Small intestine (tissue), 7 donors: ENCODE results near the gene ASMTL. TPM values are rescaled to one million over a fixed set of nuclear protein-coding genes. Genes with fewer than 3 reads are reported as not detected.

Experiments used
- DNase-seq, 2 donors: peaks; one replicate each; pipeline versions ENCODE4 v3.0.0 to v3.0.0-alpha.2; 2013
- FAIRE-seq: peaks from 2 replicates; lab custom pipeline; 2012; peaks lifted over from hg19 to GRCh38; lab: Jason Lieb, UNC
- H3K27ac ChIP-seq, 3 donors: one replicate each; pipeline ENCODE4 v1.5.1; 2013; ENCODE audit warnings: low read length in 2 of 3, mild to moderate bottlenecking in 2 of 3, control low read depth in 1 of 3, inconsistent platforms in 1 of 3, low read depth in 1 of 3, moderate library complexity in 1 of 3
- H3K27me3 ChIP-seq, 3 donors: one replicate each; pipeline ENCODE4 v1.6.1; 2013; ENCODE audit warnings: low read length in 3 of 3, inconsistent platforms in 1 of 3; ENCODE audit not compliant: control insufficient read depth in 3 of 3, insufficient read depth in 3 of 3
- H3K36me3 ChIP-seq, 3 donors: one replicate each; pipeline ENCODE4 v1.6.1; 2013; ENCODE audit warnings: low read length in 3 of 3, inconsistent platforms in 1 of 3, low read depth in 1 of 3, mild to moderate bottlenecking in 1 of 3, moderate library complexity in 1 of 3; ENCODE audit not compliant: control insufficient read depth in 3 of 3, insufficient read depth in 2 of 3
- H3K4me1 ChIP-seq, 3 donors: one replicate each; pipeline ENCODE4 v1.6.1; 2013; ENCODE audit warnings: low read length in 2 of 3, inconsistent platforms in 1 of 3, low read depth in 1 of 3, mild to moderate bottlenecking in 1 of 3, moderate library complexity in 1 of 3; ENCODE audit not compliant: control insufficient read depth in 3 of 3, insufficient read depth in 2 of 3
- H3K4me3 ChIP-seq, 3 donors: one replicate each; pipeline ENCODE4 v1.5.1; 2013; ENCODE audit warnings: low read length in 3 of 3, control low read depth in 1 of 3, inconsistent platforms in 1 of 3, low read depth in 1 of 3, mild to moderate bottlenecking in 1 of 3, moderate library complexity in 1 of 3
- H3K9me3 ChIP-seq, 2 donors: one replicate each; pipeline ENCODE4 v1.6.1; 2013; ENCODE audit warnings: low read depth in 1 of 2, low read length in 1 of 2; ENCODE audit not compliant: control insufficient read depth in 2 of 2, insufficient read depth in 1 of 2
- WGBS, 3 donors: extraction: QIAGEN DNeasy Blood & Tissue Kit; methylation state at CpG; one replicate each; pipeline ENCODE4 v1.1.7; 2013; 5-methylcytosine and 5-hydroxymethylcytosine counted together
- polyA plus RNA-seq, 4 donors: library from polyadenylated mRNA; stranded (reverse) in 3 of 4; unstranded in 1 of 4; fragments of 200-250 nt in 3 of 4; fragments of 120-200 nt in 1 of 4; gene quantifications; one replicate each; pipeline versions ENCODE4 v1.2.1 to v1.2.3, GENCODE V29; 2013
- donor health status: healthy with polysubstance abuse.
- donor health status: control.
- donor health status: control.
- donor health status: Bipolar disorder and iron deficiency.
- donor health status: healthy.

ASMTL gene
- polyA plus RNA-seq, 4 donors = 10.1 to 24.8 (median 17.3) TPM

GRCh38 chrX:1403228-1403627 lies 49.5 kb downstream of the ASMTL start:
- no peak for DNase-seq
- Histone ChIP-seq H3K4me3 (no peak overlapping the region), H3K4me1 (no peaks in the 10 kb centered on the region), H3K27me3 (no peaks in the 10 kb centered on the region), H3K36me3 (peaks cover 9 to 47% (median 21%) of the 10 kb centered on the region in 3 donors), H3K9me3 (no peaks in the 10 kb centered on the region), H3K27ac (no peak overlapping the region)
- WGBS, 3 donors = 97 to 100% (median 99%) methylated on average over 9 to 10 of the region's 10 CpGs
- no peak for FAIRE-seq

- H3K36me3 ChIP-seq = peaks cover 9 to 51% (median 19%) of the 10 kb centered on the region in 3 donors
Measured at GRCh38 chrX:1401611-1402430, 50.9 kb downstream of the ASMTL start.

GRCh38 chrX:1400742-1401471 lies 51.8 kb downstream of the ASMTL start:
- Histone ChIP-seq H3K4me3 (no peak overlapping the region), H3K27ac (no peak overlapping the region), H3K9me3 (no peaks in the 10 kb centered on the region), H3K27me3 (no peaks in the 10 kb centered on the region), H3K4me1 (no peaks in the 10 kb centered on the region), H3K36me3 (peaks cover 9 to 56% (median 16%) of the 10 kb centered on the region in 3 donors)
- FAIRE-seq = no peak
- peak in 1 of 2 donors; percentile 52 for DNase-seq
- WGBS, 3 donors = 68 to 83% (median 74%) methylated on average over 26 to 27 of the region's 27 CpGs

More at GRCh38 chrX:1401611-1402430, 50.9 kb downstream of the ASMTL start:
- no peak overlapping the region for H3K4me3 ChIP-seq
- H3K9me3 ChIP-seq = no peaks in the 10 kb centered on the region
- no peak for FAIRE-seq
- WGBS, 3 donors = 90 to 96% (median 95%) methylated on average over 28 to 30 of the region's 30 CpGs
- H3K4me1 ChIP-seq = no peaks in the 10 kb centered on the region
- no peaks in the 10 kb centered on the region for H3K27me3 ChIP-seq
- DNase-seq = no peak
- no peak overlapping the region for H3K27ac ChIP-seq

- WGBS, 3 donors = 89 to 94% (median 94%) methylated on average over 12 of the region's 12 CpGs
- DNase-seq = no peak
- H3K36me3 ChIP-seq = peaks cover 9 to 60% (median 13%) of the 10 kb centered on the region in 3 donors
Measured at GRCh38 chrX:1400049-1400448, 52.7 kb downstream of the ASMTL start.

GRCh38 chrX:1398431-1399340 lies 54.0 kb downstream of the ASMTL start:
- 83 to 94% (median 93%) methylated on average over 27 to 29 of the region's 29 CpGs for WGBS, 3 donors
- Histone ChIP-seq H3K36me3 (peaks cover 8 to 64% (median 8%) of the 10 kb centered on the region in 3 donors), H3K4me3 (no peak overlapping the region), H3K27me3 (no peaks in the 10 kb centered on the region), H3K27ac (no peak overlapping the region), H3K9me3 (no peaks in the 10 kb centered on the region), H3K4me1 (peaks cover 0 to 4% (median 0%) of the 10 kb centered on the region in 3 donors)
- no peak for DNase-seq
- no peak for FAIRE-seq

More at GRCh38 chrX:1400049-1400448, 52.7 kb downstream of the ASMTL start:
- no peaks in the 10 kb centered on the region for H3K9me3 ChIP-seq
- H3K4me1 ChIP-seq = no peaks in the 10 kb centered on the region
- no peaks in the 10 kb centered on the region for H3K27me3 ChIP-seq
- FAIRE-seq = no peak
- H3K4me3 ChIP-seq = no peak overlapping the region
- H3K27ac ChIP-seq = no peak overlapping the region

GRCh38 chrX:1397441-1398270 lies 55.1 kb downstream of the ASMTL start:
- Histone ChIP-seq H3K27ac (no peak overlapping the region), H3K4me3 (no peak overlapping the region), H3K36me3 (peaks cover 0 to 54% (median 0%) of the 10 kb centered on the region in 3 donors), H3K9me3 (no peaks in the 10 kb centered on the region), H3K27me3 (no peaks in the 10 kb centered on the region), H3K4me1 (peaks cover 0 to 6% (median 0%) of the 10 kb centered on the region in 3 donors)
- DNase-seq (no peak), FAIRE-seq (no peak)
- 88 to 93% (median 92%) methylated on average over 27 to 29 of the region's 29 CpGs for WGBS, 3 donors

- H3K4me1 ChIP-seq = peaks cover 0 to 6% (median 0%) of the 10 kb centered on the region in 3 donors
- DNase-seq = no peak
- H3K27ac ChIP-seq = no peak overlapping the region
- no peaks in the 10 kb centered on the region for H3K27me3 ChIP-seq
- peaks cover 0 to 50% (median 0%) of the 10 kb centered on the region in 3 donors for H3K36me3 ChIP-seq
- H3K9me3 ChIP-seq = no peaks in the 10 kb centered on the region
- no peak overlapping the region for H3K4me3 ChIP-seq
- FAIRE-seq = no peak
- 80 to 84% (median 83%) methylated on average over 15 of the region's 15 CpGs for WGBS, 3 donors
Measured at GRCh38 chrX:1397001-1397400, 55.7 kb downstream of the ASMTL start.
